Breast epithelium (tissue), 4 donors: ENCODE data around the gene DSCAM. TPM values are rescaled to one million over a fixed set of nuclear protein-coding genes. Genes with fewer than 3 reads are reported as not detected.
A peak's percentile ranks its signal among the peaks of the same experiment; 100 is the strongest.

Source experiments
- DNase-seq, 2 donors: peaks; one replicate each; pipeline ENCODE4 v3.0.0-alpha.2; 2019; ENCODE audit warnings: low spot score in 2 of 2
- H3K27ac ChIP-seq, 2 donors: fragments of 200-600 bp; sonication (generic) in 1 of 2; one replicate each; pipeline ENCODE4 v1.5.1; 2016 to 2019; ENCODE audit warnings: mild to moderate bottlenecking in 1 of 2
- H3K27me3 ChIP-seq, 2 donors: fragments of 200-600 bp; sonication (generic) in 1 of 2; one replicate each; pipeline versions ENCODE4 v1.5.1 to v1.6.0; 2017 to 2019; ENCODE audit warnings: control low read depth in 1 of 2, mild to moderate bottlenecking in 1 of 2
- H3K36me3 ChIP-seq: fragments of 200-600 bp; one replicate; pipeline ENCODE4 v1.5.1; 2019
- H3K4me1 ChIP-seq, 2 donors: fragments of 200-600 bp; sonication (generic); one replicate each; pipeline ENCODE4 v1.5.1; 2016 to 2019; ENCODE audit warnings: control low read depth in 1 of 2
- H3K4me3 ChIP-seq, 3 donors: fragments of 200-600 bp; sonication (generic); 1 replicate in 2 of 3; 2 replicates in 1 of 3; pipeline ENCODE4 v1.5.1; 2016 to 2019; ENCODE audit warnings: mild to moderate bottlenecking in 3 of 3, moderate library complexity in 2 of 3
- H3K9me3 ChIP-seq, 2 donors: fragments of 200-600 bp; sonication (generic) in 1 of 2; one replicate each; pipeline ENCODE4 v1.5.1; 2016 to 2019; ENCODE audit warnings: control low read depth in 1 of 2
- CTCF ChIP-seq, 3 donors: fragments of 450-650 bp; IDR thresholded peaks; one replicate each; pipeline ENCODE4 v1.5.1; 2016 to 2017; ENCODE audit warnings: antibody characterized with exemption in 3 of 3, mild to moderate bottlenecking in 3 of 3, moderate library complexity in 3 of 3
- POLR2A ChIP-seq: fragments of 450-650 bp; IDR thresholded peaks from one replicate; pipeline ENCODE4 v1.6.1; 2016; ENCODE audit warnings: antibody characterized with exemption, mild to moderate bottlenecking, moderate library complexity
- POLR2AphosphoS5 ChIP-seq, 3 donors: sonication (generic); formaldehyde crosslinking; IDR thresholded peaks; one replicate each; pipeline ENCODE4 v1.6.1; 2017; ENCODE audit warnings: antibody characterized with exemption in 3 of 3
- intact Hi-C: fragments of 100-400 bp; cut with DNase I; formaldehyde crosslinking; loops from one replicate; pipeline ENCODE4 v1.15.1; 2023; ENCODE audit warnings: low total_unique reads
- total RNA-seq, 3 donors: library from RNA; depleted of rRNA; stranded (reverse); fragments of >200 nt; gene quantifications; one replicate each; pipeline ENCODE4 v1.1.0, GENCODE V29; 2016

The DSCAM gene
- total RNA-seq, 3 donors from 2014 or later: 0.33 to 0.44 TPM; not detected in 1

- Histone ChIP-seq H3K36me3 (no peaks in the 10 kb centered on the region), H3K27me3 (no peaks in the 10 kb centered on the region), H3K27ac (no peak overlapping the region), H3K4me1 (no peaks in the 10 kb centered on the region), H3K9me3 (peaks cover 16 to 39% of the 10 kb centered on the region in 2 donors), H3K4me3 (no peak overlapping the region)
- intact Hi-C loops: no loop called here
- TF ChIP-seq POLR2AphosphoS5 (IDR thresholded peaks at IDR 0.05) (no peak), CTCF (IDR thresholded peaks at IDR 0.05) (no peak), POLR2A (no peak)
- DNase-seq: no peak
Measured at GRCh38 chr21:40796464-40796863, 50.5 kb downstream of the DSCAM start.

GRCh38 chr21:40795313-40795712 is 51.6 kb downstream of the DSCAM start:
- no peaks in the 10 kb centered on the region for H3K27me3 ChIP-seq
- peaks cover 8 to 27% of the 10 kb centered on the region in 2 donors for H3K9me3 ChIP-seq
- intact Hi-C loops: no loop called here
- no peak overlapping the region for H3K4me3 ChIP-seq
- H3K36me3 ChIP-seq: no peaks in the 10 kb centered on the region
- H3K4me1 ChIP-seq: no peaks in the 10 kb centered on the region
- TF ChIP-seq CTCF (IDR thresholded peaks at IDR 0.05) (no peak), POLR2AphosphoS5 (IDR thresholded peaks at IDR 0.05) (no peak), POLR2A (no peak)
- DNase-seq: no peak
- no peak overlapping the region for H3K27ac ChIP-seq

GRCh38 chr21:40792691-40793456 is 54.1 kb downstream of the DSCAM start:
- intact Hi-C loops: no loop called here
- H3K27ac ChIP-seq: no peak overlapping the region
- peaks cover 0 to 4% of the 10 kb centered on the region in 2 donors for H3K9me3 ChIP-seq
- no peaks in the 10 kb centered on the region for H3K4me1 ChIP-seq
- H3K36me3 ChIP-seq: no peaks in the 10 kb centered on the region
- H3K4me3 ChIP-seq: no peak overlapping the region
- H3K27me3 ChIP-seq: no peaks in the 10 kb centered on the region
- TF ChIP-seq POLR2AphosphoS5 (IDR thresholded peaks at IDR 0.05) (no peak), CTCF (IDR thresholded peaks at IDR 0.05) (no peak), POLR2A (no peak)
- DNase-seq: peak in 1 of 2 donors; percentile 19

GRCh38 chr21:40788635-40789034 is 58.3 kb downstream of the DSCAM start:
- no peaks in the 10 kb centered on the region for H3K27me3 ChIP-seq
- no peaks in the 10 kb centered on the region for H3K4me1 ChIP-seq
- H3K27ac ChIP-seq: no peak overlapping the region
- intact Hi-C loops: no loop called here
- no peaks in the 10 kb centered on the region for H3K36me3 ChIP-seq
- no peak overlapping the region for H3K4me3 ChIP-seq
- no peaks in the 10 kb centered on the region for H3K9me3 ChIP-seq
- no peak for DNase-seq
- TF ChIP-seq CTCF (IDR thresholded peaks at IDR 0.05) (no peak), POLR2AphosphoS5 (IDR thresholded peaks at IDR 0.05) (no peak), POLR2A (no peak)

GRCh38 chr21:40783404-40783803 is 63.6 kb downstream of the DSCAM start:
- Histone ChIP-seq H3K27me3 (no peaks in the 10 kb centered on the region), H3K4me1 (no peaks in the 10 kb centered on the region), H3K27ac (no peak overlapping the region), H3K4me3 (no peak overlapping the region), H3K36me3 (no peaks in the 10 kb centered on the region), H3K9me3 (no peaks in the 10 kb centered on the region)
- DNase-seq: no peak
- intact Hi-C loops: no loop called here
- TF ChIP-seq POLR2AphosphoS5 (IDR thresholded peaks at IDR 0.05): no peak
- TF ChIP-seq POLR2A: no peak
- no peak for TF ChIP-seq CTCF (IDR thresholded peaks at IDR 0.05)
